ENCODE measurements around the gene RAB33A. TPM values are rescaled to one million over a fixed set of nuclear protein-coding genes. Genes with fewer than 3 reads are reported as not detected.

RAB33A gene
- polyA plus RNA-seq (ENCODE audit: insufficient read length), result 0.52 TPM
- long read RNA-seq, donor 1, result 0 reads
- long read RNA-seq, donor 2, result 0 reads
- long read RNA-seq, donor 3, result 0 reads
- long read RNA-seq, donor 4, result 0 reads
- long read RNA-seq, donor 5, partial matches to known transcripts, result 0 of 1 reads
- long read RNA-seq, donor 5, other reads (novel, unspliced or antisense), result 0 of 1 reads
- long read RNA-seq, donor 6, partial matches to known transcripts, result 0 of 2 reads
- long read RNA-seq, donor 6, other reads (novel, unspliced or antisense), result 0 of 2 reads
- long read RNA-seq, donor 7, partial matches to known transcripts, result 0 of 1 reads
- long read RNA-seq, donor 7, other reads (novel, unspliced or antisense), result 0 of 1 reads
- long read RNA-seq, donor 8, result 0 reads

- no peak for DNase-seq
These were observed at the start of gene RAB33A for GRCh38 chrX:130171446-130172126. Gene RAB33A, plus strand, starts transcription at chrX:130171962. Its CDS starts 101 bp downstream, at chrX:130172063.

GRCh38 chrX:130124577-130124976, 47.2 kb upstream of the RAB33A start:
- no peak for DNase-seq

- no peak for DNase-seq
These were observed 46.5 kb upstream of the RAB33A start for GRCh38 chrX:130125091-130125874.

- no peak for DNase-seq
These were observed 40.8 kb upstream of the RAB33A start for GRCh38 chrX:130130990-130131389.

GRCh38 chrX:130136496-130136895, 35.3 kb upstream of the RAB33A start:
- DNase-seq, result no peak

- no peak for DNase-seq
These were observed 34.8 kb upstream of the RAB33A start for GRCh38 chrX:130136961-130137360.

- DNase-seq, result no peak
These were observed 32.1 kb upstream of the RAB33A start for GRCh38 chrX:130139474-130140201.

GRCh38 chrX:130144509-130144908, 27.3 kb upstream of the RAB33A start:
- no peak for DNase-seq

GRCh38 chrX:130145123-130145522, 26.6 kb upstream of the RAB33A start:
- no peak for DNase-seq

GRCh38 chrX:130147631-130148030, 24.1 kb upstream of the RAB33A start:
- no peak for DNase-seq

- DNase-seq, result no peak
These were observed 16.2 kb upstream of the RAB33A start for GRCh38 chrX:130155564-130155963.

GRCh38 chrX:130158311-130158710, 13.5 kb upstream of the RAB33A start:
- no peak for DNase-seq

- DNase-seq, result no peak
These were observed 12.0 kb upstream of the RAB33A start for GRCh38 chrX:130159776-130160175.

- no peak for DNase-seq
These were observed 9.5 kb upstream of the RAB33A start for GRCh38 chrX:130162094-130162735.

- no peak for DNase-seq
These were observed 8.4 kb upstream of the RAB33A start for GRCh38 chrX:130163398-130163797.

- DNase-seq, result no peak
These were observed 6.5 kb upstream of the RAB33A start for GRCh38 chrX:130165181-130165702.

GRCh38 chrX:130165703-130166502, 5.9 kb upstream of the RAB33A start, which contains the start of gene AIFM1:
Gene AIFM1, minus strand, starts transcription at chrX:130165841. Its CDS starts 185 bp downstream, at chrX:130165656.
- DNase-seq, result peak; percentile 87

GRCh38 chrX:130166503-130166777, 5.3 kb upstream of the RAB33A start:
- no peak for DNase-seq

GRCh38 chrX:130167040-130167439, 4.7 kb upstream of the RAB33A start:
- no peak for DNase-seq

- no peak for DNase-seq
These were observed 863 bp upstream of the RAB33A start for GRCh38 chrX:130170752-130171445.
